Sigmoid colon (tissue), 4 donors: ENCODE measurements around the gene SLC25A10.
"Not testable (repeated sequence)": the region's sequence is repeated elsewhere in the genome, so short reads cannot be mapped to it uniquely, and the experiment has no call there.

Experiments
- EP300 ChIP-seq, 4 donors: sonication (generic); formaldehyde crosslinking; IDR thresholded peaks; one replicate each; pipeline ENCODE4 v1.6.1; 2017; ENCODE audit warnings: antibody characterized with exemption in 4 of 4
- POLR2A ChIP-seq, 2 donors: fragments of 450-650 bp; IDR thresholded peaks; one replicate each; pipeline ENCODE4 v1.6.1; 2016; ENCODE audit warnings: antibody characterized with exemption in 2 of 2, mild to moderate bottlenecking in 2 of 2, moderate library complexity in 2 of 2
- POLR2AphosphoS5 ChIP-seq, 4 donors: sonication (generic); formaldehyde crosslinking; IDR thresholded peaks; one replicate each; pipeline ENCODE4 v1.6.1; 2017; ENCODE audit warnings: antibody characterized with exemption in 4 of 4
- TF ChIP-seq, protein P1 (sequence below), 4 experiments: fragments of 450-650 bp in 3 of 4; fragments of 200-600 bp in 1 of 4; IDR thresholded peaks; one replicate each; pipeline ENCODE4 v1.5.1; 2016 to 2019; ENCODE audit warnings: antibody characterized with exemption in 4 of 4, mild to moderate bottlenecking in 3 of 4, moderate library complexity in 2 of 4

DNA sequence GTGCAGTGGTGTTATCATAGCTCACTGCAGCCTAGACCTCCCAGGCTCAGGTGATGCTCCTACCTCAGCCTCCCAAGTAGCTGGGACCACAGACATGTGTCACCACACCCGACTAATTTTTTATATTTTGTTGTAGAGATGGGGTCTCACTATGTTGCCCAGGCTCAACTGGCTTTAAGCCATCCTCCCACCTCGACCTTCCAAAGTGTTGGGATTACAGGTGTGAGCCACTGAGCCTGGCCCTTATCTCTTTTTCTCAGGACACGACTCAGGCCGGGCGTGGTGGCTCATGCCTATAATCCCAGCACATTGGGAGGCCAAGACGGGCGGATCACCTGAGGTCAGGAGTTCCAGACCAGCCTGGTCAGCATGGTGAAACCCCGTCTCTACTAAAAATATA is 27.5 kb downstream of the SLC25A10 start:
- not testable (repeated sequence) for TF ChIP-seq EP300, POLR2A, POLR2AphosphoS5 (IDR thresholded peaks at IDR 0.05)
- TF ChIP-seq, protein P1, sequence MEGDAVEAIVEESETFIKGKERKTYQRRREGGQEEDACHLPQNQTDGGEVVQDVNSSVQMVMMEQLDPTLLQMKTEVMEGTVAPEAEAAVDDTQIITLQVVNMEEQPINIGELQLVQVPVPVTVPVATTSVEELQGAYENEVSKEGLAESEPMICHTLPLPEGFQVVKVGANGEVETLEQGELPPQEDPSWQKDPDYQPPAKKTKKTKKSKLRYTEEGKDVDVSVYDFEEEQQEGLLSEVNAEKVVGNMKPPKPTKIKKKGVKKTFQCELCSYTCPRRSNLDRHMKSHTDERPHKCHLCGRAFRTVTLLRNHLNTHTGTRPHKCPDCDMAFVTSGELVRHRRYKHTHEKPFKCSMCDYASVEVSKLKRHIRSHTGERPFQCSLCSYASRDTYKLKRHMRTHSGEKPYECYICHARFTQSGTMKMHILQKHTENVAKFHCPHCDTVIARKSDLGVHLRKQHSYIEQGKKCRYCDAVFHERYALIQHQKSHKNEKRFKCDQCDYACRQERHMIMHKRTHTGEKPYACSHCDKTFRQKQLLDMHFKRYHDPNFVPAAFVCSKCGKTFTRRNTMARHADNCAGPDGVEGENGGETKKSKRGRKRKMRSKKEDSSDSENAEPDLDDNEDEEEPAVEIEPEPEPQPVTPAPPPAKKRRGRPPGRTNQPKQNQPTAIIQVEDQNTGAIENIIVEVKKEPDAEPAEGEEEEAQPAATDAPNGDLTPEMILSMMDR (IDR thresholded peaks at IDR 0.05) = not testable (repeated sequence)
